ENCODE measurements around the gene B9D1. TPM values are rescaled to one million over a fixed set of nuclear protein-coding genes. Genes with fewer than 3 reads are reported as not detected.

Gene B9D1
- total and polyA plus RNA-seq, 9 of the 15 experiments (the other 6 are each of a cell fraction or from before 2014, with no cell fraction given), result 8.9 to 28.0 (median 17.9) TPM

GRCh38 chr17:19377602-19378415 lies 15.3 kb upstream of the B9D1 start (continued):
- TF ChIP-seq PRDM10 (IDR thresholded peaks at IDR 0.05; ENCODE audit: partially characterized antibody), result peak; percentile 91
- TF ChIP-seq FOXA1 (IDR thresholded peaks at IDR 0.05; ENCODE audit: borderline replicate concordance), result no peak
- peak; percentile 70 for TF ChIP-seq TAF9B (IDR thresholded peaks at IDR 0.05; ENCODE audit: partially characterized antibody)
- TF ChIP-seq SMARCB1 (IDR thresholded peaks at IDR 0.05; ENCODE audit: insufficient read length, low read depth), result no peak
- peak; percentile 29 for TF ChIP-seq PKNOX1 (IDR thresholded peaks at IDR 0.05)
- peak; percentile 31; the same call in 1 of the 2 replicates for TF ChIP-seq L3MBTL2 (IDR thresholded peaks at IDR 0.05)
- TF ChIP-seq, protein P1, sequence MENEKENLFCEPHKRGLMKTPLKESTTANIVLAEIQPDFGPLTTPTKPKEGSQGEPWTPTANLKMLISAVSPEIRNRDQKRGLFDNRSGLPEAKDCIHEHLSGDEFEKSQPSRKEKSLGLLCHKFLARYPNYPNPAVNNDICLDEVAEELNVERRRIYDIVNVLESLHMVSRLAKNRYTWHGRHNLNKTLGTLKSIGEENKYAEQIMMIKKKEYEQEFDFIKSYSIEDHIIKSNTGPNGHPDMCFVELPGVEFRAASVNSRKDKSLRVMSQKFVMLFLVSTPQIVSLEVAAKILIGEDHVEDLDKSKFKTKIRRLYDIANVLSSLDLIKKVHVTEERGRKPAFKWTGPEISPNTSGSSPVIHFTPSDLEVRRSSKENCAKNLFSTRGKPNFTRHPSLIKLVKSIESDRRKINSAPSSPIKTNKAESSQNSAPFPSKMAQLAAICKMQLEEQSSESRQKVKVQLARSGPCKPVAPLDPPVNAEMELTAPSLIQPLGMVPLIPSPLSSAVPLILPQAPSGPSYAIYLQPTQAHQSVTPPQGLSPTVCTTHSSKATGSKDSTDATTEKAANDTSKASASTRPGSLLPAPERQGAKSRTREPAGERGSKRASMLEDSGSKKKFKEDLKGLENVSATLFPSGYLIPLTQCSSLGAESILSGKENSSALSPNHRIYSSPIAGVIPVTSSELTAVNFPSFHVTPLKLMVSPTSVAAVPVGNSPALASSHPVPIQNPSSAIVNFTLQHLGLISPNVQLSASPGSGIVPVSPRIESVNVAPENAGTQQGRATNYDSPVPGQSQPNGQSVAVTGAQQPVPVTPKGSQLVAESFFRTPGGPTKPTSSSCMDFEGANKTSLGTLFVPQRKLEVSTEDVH (IDR thresholded peaks at IDR 0.05; ENCODE audit: low read depth, partially characterized antibody), result peak; percentile 56
- no peak for TF ChIP-seq ATF1 (CRISPR knock-in tag; IDR thresholded peaks at IDR 0.05)
- peak; percentile 81 for TF ChIP-seq ATF1 (tag; IDR thresholded peaks at IDR 0.05)
- no peak for TF ChIP-seq USF1 (CRISPR knock-in tag; IDR thresholded peaks at IDR 0.05)
- TF ChIP-seq ZNF408 (CRISPR knock-in tag; IDR thresholded peaks at IDR 0.05; ENCODE audit: low read depth), result no peak
- no peak for TF ChIP-seq ZNF785 (CRISPR knock-in tag; IDR thresholded peaks at IDR 0.05)
- TF ChIP-seq CBX8 (IDR thresholded peaks at IDR 0.05; ENCODE audit: borderline replicate concordance, extremely low read depth, low read depth, low read length, poor library complexity, severe bottlenecking), result no peak
- TF ChIP-seq ZNF436 (CRISPR knock-in tag; IDR thresholded peaks at IDR 0.05), result no peak
- TF ChIP-seq ZNF740 (CRISPR knock-in tag; IDR thresholded peaks at IDR 0.05), result no peak
- no peak for TF ChIP-seq ZNF740 (tag; IDR thresholded peaks at IDR 0.05)
- peak; percentile 94 for TF ChIP-seq GABPB1 (CRISPR knock-in tag; IDR thresholded peaks at IDR 0.05)

All from K562 (cell line).